Nephron progenitor cell (in vitro differentiated cells): ENCODE data around the gene NHLRC2.

Source experiments
- DNase-seq: peaks from one replicate; pipeline ENCODE4 v3.0.0; 2021
- H3K27ac Mint-ChIP-seq: 2 replicates; pipeline ENCODE4 v1.8.0; 2021; ENCODE audit warnings: mild to moderate bottlenecking, moderate library complexity, mixed read lengths
- H3K27me3 Mint-ChIP-seq: 2 replicates; pipeline ENCODE4 v1.8.0; 2021; ENCODE audit warnings: mild to moderate bottlenecking, low read depth, mixed read lengths; ENCODE audit not compliant: poor library complexity
- H3K36me3 Mint-ChIP-seq: 2 replicates; pipeline ENCODE4 v1.8.0; 2021; ENCODE audit warnings: low read depth, mixed read lengths
- H3K4me1 Mint-ChIP-seq: 2 replicates; pipeline ENCODE4 v1.8.0; 2021; ENCODE audit warnings: mixed read lengths
- H3K4me3 Mint-ChIP-seq: 2 replicates; pipeline ENCODE4 v1.8.0; 2021; ENCODE audit warnings: mild to moderate bottlenecking, moderate library complexity, mixed read lengths
- H3K9me3 Mint-ChIP-seq: 2 replicates; pipeline ENCODE4 v1.8.0; 2021; ENCODE audit warnings: mild to moderate bottlenecking, moderate library complexity, mixed read lengths
- TF ChIP-seq, protein P1 (sequence below): fragments of 200-600 bp; sonication (generic); IDR thresholded peaks from 2 replicates; pipeline ENCODE4 v1.5.0; 2021; ENCODE audit warnings: antibody characterized with exemption

NHLRC2 gene

DNA sequence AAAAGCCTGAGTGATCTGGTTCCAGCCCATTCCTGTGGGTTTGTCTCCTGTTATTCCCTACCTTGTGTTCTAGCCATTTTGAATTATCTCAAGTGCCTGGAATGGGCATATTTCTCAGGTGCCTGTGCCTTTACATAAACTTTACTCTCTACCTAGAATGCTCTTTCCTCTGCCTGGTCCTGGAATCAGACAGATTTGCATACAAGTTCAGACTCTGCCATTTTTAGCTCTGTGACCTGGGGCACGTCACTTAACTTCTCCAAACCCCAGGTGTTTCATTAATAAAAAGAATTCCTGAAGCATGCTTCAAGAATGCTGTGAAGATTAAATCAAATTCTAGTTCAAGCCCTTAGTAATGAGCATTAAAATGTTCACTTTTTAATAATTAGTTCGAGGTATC, 8.4 kb upstream of the NHLRC2 start:
- H3K36me3 Mint-ChIP-seq = peaks cover 38% of the 10 kb centered on the region
- no peaks in the 10 kb centered on the region for H3K9me3 Mint-ChIP-seq
- H3K4me1 Mint-ChIP-seq = peaks cover 25% of the 10 kb centered on the region
- TF ChIP-seq, protein P1, sequence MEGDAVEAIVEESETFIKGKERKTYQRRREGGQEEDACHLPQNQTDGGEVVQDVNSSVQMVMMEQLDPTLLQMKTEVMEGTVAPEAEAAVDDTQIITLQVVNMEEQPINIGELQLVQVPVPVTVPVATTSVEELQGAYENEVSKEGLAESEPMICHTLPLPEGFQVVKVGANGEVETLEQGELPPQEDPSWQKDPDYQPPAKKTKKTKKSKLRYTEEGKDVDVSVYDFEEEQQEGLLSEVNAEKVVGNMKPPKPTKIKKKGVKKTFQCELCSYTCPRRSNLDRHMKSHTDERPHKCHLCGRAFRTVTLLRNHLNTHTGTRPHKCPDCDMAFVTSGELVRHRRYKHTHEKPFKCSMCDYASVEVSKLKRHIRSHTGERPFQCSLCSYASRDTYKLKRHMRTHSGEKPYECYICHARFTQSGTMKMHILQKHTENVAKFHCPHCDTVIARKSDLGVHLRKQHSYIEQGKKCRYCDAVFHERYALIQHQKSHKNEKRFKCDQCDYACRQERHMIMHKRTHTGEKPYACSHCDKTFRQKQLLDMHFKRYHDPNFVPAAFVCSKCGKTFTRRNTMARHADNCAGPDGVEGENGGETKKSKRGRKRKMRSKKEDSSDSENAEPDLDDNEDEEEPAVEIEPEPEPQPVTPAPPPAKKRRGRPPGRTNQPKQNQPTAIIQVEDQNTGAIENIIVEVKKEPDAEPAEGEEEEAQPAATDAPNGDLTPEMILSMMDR = no peak
- no peak overlapping the region for H3K27ac Mint-ChIP-seq
- H3K27me3 Mint-ChIP-seq = peaks cover 6% of the 10 kb centered on the region
- no peak overlapping the region for H3K4me3 Mint-ChIP-seq
- DNase-seq = no peak

DNA sequence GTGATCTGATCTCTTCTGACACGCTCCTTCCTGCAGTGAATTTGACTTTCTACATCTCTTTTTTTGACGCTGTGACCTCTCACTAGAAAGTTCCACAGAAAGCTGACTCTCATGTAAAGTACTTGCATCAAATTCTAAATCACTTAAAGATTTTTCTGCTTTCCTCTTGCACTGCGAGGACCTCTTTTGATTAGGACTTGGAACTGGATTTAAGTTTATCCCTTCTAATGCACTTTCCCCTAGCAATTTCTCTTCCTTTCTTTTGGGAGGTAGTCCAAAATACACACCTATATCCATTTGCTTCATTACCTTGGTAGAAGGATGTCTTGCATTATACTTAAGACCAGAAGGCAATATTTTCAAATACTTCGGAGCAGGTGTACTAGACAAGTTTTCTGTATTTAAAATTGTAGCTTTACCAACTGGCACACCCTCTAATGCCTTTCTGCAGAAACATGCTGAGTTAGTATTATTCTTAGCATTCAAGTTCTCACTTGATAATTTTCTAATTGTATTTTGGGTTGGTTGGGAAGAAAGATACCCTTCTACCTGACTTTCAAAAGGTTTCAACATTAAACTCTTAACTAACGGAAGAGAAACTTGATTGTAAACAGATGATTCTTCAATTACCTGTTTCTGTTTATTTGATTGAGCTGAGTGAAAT, 5.2 kb upstream of the NHLRC2 start:
- Mint-ChIP-seq H3K36me3 (peaks cover 34% of the 10 kb centered on the region), H3K27ac (no peak overlapping the region), H3K4me1 (peaks cover 50% of the 10 kb centered on the region), H3K27me3 (peaks cover 6% of the 10 kb centered on the region), H3K4me3 (no peak overlapping the region), H3K9me3 (no peaks in the 10 kb centered on the region)
- TF ChIP-seq, protein P1 = no peak
- no peak for DNase-seq

DNA sequence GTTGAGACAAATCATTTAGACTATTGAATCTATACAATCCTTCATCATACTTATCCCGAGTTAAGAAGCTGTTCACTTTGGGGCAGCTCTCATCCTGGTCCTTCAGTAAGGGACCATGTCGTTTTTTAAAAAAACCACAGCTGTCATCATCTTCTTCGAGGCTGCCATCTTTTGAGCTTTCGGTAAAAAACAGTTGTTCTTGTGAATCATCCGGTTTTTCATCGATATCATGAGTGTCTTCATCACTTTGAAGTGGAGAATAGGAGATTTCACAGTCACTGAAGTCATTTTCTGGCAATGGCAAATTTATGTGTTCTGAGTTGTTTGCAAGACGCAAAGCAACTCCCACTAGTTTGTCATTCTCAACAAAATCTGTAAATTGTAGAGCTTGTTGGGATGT, 4.5 kb upstream of the NHLRC2 start:
- TF ChIP-seq, protein P1 = no peak
- no peak for DNase-seq
- no peaks in the 10 kb centered on the region for H3K9me3 Mint-ChIP-seq
- H3K27me3 Mint-ChIP-seq = peaks cover 6% of the 10 kb centered on the region
- H3K27ac Mint-ChIP-seq = no peak overlapping the region
- peaks cover 50% of the 10 kb centered on the region for H3K4me1 Mint-ChIP-seq
- no peak overlapping the region for H3K4me3 Mint-ChIP-seq
- peaks cover 29% of the 10 kb centered on the region for H3K36me3 Mint-ChIP-seq

DNA sequence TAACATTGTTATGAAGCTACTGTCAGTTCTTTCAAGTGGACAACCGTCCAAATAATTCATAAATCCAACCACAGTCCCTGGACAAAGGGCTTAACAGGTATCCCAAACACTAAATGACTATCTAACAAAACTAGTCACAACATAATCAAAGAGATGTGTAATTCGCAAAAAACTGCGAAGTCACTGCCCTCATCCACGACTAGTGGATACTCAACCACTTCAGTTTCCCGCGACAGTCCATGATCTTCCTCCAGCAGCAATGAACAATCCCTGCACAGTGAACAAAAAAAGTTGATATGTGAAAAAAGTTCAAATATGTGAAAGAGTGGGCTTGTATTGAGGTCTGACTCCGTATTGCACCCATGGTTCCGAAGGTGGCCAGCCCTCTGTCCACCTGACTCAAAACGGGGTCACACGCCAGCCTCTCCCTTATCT, 866 bp upstream of the NHLRC2 start:
- Mint-ChIP-seq H3K27ac (peak overlapping the region; percentile 99), H3K4me1 (peaks cover 77% of the 10 kb centered on the region), H3K36me3 (peaks cover 16% of the 10 kb centered on the region), H3K4me3 (peak overlapping the region; percentile 99), H3K27me3 (no peaks in the 10 kb centered on the region), H3K9me3 (no peaks in the 10 kb centered on the region)
- TF ChIP-seq, protein P1 = no peak
- DNase-seq = no peak

DNA sequence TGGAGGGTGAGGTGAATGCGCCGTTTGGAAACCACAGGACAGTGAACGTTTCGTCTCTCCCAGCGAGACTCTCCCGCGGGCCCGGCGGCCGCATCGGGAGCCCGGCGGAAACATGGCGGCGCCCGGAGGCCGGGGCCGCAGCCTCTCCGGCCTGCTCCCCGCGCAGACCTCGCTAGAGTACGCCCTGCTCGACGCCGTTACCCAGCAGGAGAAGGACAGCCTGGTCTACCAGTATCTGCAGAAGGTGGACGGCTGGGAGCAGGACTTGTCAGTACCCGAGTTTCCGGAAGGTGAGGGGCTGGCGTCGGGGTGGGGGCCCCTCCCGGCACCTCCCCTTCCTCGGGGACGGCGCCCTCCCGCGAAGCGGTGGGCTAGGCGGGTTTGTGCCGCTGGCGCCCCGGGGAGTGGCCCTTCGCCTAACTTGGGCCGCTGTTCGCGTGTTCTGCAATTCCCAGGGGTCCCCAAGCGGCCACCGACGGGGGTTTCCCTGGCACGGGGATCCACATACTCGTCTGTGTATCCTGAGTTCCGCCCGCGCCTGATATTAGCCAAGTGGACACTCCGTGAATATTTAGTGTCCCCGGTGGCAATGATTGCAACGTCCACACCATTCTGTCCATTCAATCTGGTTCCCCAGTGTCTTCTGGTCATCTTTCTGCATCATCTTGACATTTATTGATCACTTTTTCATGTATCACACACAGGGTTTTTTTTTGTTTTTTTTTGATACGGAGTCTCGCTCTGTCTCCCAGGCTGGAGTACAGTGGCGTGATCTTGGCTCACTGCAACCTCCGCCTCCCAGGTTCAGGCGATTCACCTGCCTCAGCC, 514 bp downstream of the NHLRC2 start:
- Mint-ChIP-seq H3K4me3 (peak overlapping the region; percentile 99), H3K36me3 (peaks cover 21% of the 10 kb centered on the region), H3K27me3 (no peaks in the 10 kb centered on the region), H3K9me3 (peaks cover 5% of the 10 kb centered on the region), H3K27ac (peak overlapping the region; percentile 99), H3K4me1 (peaks cover 67% of the 10 kb centered on the region)
- TF ChIP-seq, protein P1 = no peak
- DNase-seq = peak; percentile 66
